ENCODE measurements around the gene EHBP1L1. TPM values are rescaled to one million over a fixed set of nuclear protein-coding genes. Genes with fewer than 3 reads are reported as not detected.

Gene EHBP1L1
- total RNA-seq, 1 donor from 2014 or later: 81.3 TPM

- H3K27me3 Mint-ChIP-seq (ENCODE audit: low read depth): no peaks in the 10 kb centered on the region
- H3K36me3 Mint-ChIP-seq (ENCODE audit: low read depth): peaks cover 13% of the 10 kb centered on the region
- no peak overlapping the region for H3K4me3 Mint-ChIP-seq (ENCODE audit: unreplicated experiment)
- DNase-seq (ENCODE audit: low spot score): no peak
- H3K4me1 Mint-ChIP-seq (ENCODE audit: low read depth): peaks cover 13% of the 10 kb centered on the region
- no peak overlapping the region for H3K27ac Mint-ChIP-seq (ENCODE audit: unreplicated experiment)
- H3K9me3 Mint-ChIP-seq (ENCODE audit: low read depth): no peaks in the 10 kb centered on the region
- TF ChIP-seq CTCF (IDR thresholded peaks at IDR 0.05): no peak
These were observed 42.3 kb downstream of the EHBP1L1 start for GRCh38 chr11:65617990-65618751.

- H3K9me3 Mint-ChIP-seq (ENCODE audit: low read depth): no peaks in the 10 kb centered on the region
These were observed 42.9 kb downstream of the EHBP1L1 start for GRCh38 chr11:65618763-65619162.

GRCh38 chr11:65619281-65619928, 43.6 kb downstream of the EHBP1L1 start:
- no peak for DNase-seq (ENCODE audit: low spot score)
- TF ChIP-seq CTCF (IDR thresholded peaks at IDR 0.05): no peak
- H3K27ac Mint-ChIP-seq (ENCODE audit: unreplicated experiment): no peak overlapping the region
- H3K36me3 Mint-ChIP-seq (ENCODE audit: low read depth): peaks cover 15% of the 10 kb centered on the region
- H3K4me1 Mint-ChIP-seq (ENCODE audit: low read depth): peaks cover 11% of the 10 kb centered on the region
- H3K4me3 Mint-ChIP-seq (ENCODE audit: unreplicated experiment): no peak overlapping the region
- H3K9me3 Mint-ChIP-seq (ENCODE audit: low read depth): no peaks in the 10 kb centered on the region
- H3K27me3 Mint-ChIP-seq (ENCODE audit: low read depth): no peaks in the 10 kb centered on the region

More at GRCh38 chr11:65618763-65619162, 42.9 kb downstream of the EHBP1L1 start:
- peaks cover 11% of the 10 kb centered on the region for H3K4me1 Mint-ChIP-seq (ENCODE audit: low read depth)
- H3K27me3 Mint-ChIP-seq (ENCODE audit: low read depth): no peaks in the 10 kb centered on the region
- H3K4me3 Mint-ChIP-seq (ENCODE audit: unreplicated experiment): no peak overlapping the region
- no peak overlapping the region for H3K27ac Mint-ChIP-seq (ENCODE audit: unreplicated experiment)
- no peak for DNase-seq (ENCODE audit: low spot score)
- TF ChIP-seq CTCF (IDR thresholded peaks at IDR 0.05): no peak
- peaks cover 13% of the 10 kb centered on the region for H3K36me3 Mint-ChIP-seq (ENCODE audit: low read depth)

- no peak overlapping the region for H3K27ac Mint-ChIP-seq (ENCODE audit: unreplicated experiment)
- no peaks in the 10 kb centered on the region for H3K9me3 Mint-ChIP-seq (ENCODE audit: low read depth)
- no peak for DNase-seq (ENCODE audit: low spot score)
- H3K4me3 Mint-ChIP-seq (ENCODE audit: unreplicated experiment): no peak overlapping the region
- peaks cover 17% of the 10 kb centered on the region for H3K36me3 Mint-ChIP-seq (ENCODE audit: low read depth)
- no peak for TF ChIP-seq CTCF (IDR thresholded peaks at IDR 0.05)
- peaks cover 11% of the 10 kb centered on the region for H3K4me1 Mint-ChIP-seq (ENCODE audit: low read depth)
- H3K27me3 Mint-ChIP-seq (ENCODE audit: low read depth): no peaks in the 10 kb centered on the region
These were observed 44.8 kb downstream of the EHBP1L1 start for GRCh38 chr11:65620666-65621065.

GRCh38 chr11:65621460-65621859, 45.6 kb downstream of the EHBP1L1 start:
- no peak overlapping the region for H3K4me3 Mint-ChIP-seq (ENCODE audit: unreplicated experiment)
- H3K9me3 Mint-ChIP-seq (ENCODE audit: low read depth): no peaks in the 10 kb centered on the region
- no peak for TF ChIP-seq CTCF (IDR thresholded peaks at IDR 0.05)
- peaks cover 15% of the 10 kb centered on the region for H3K36me3 Mint-ChIP-seq (ENCODE audit: low read depth)
- H3K27me3 Mint-ChIP-seq (ENCODE audit: low read depth): no peaks in the 10 kb centered on the region
- peaks cover 8% of the 10 kb centered on the region for H3K4me1 Mint-ChIP-seq (ENCODE audit: low read depth)
- H3K27ac Mint-ChIP-seq (ENCODE audit: unreplicated experiment): no peak overlapping the region
- DNase-seq (ENCODE audit: low spot score): no peak
